IPS-11a (cell line): ENCODE data around the gene CAPRIN2.

Experiments
- H3K4me3 ChIP-seq: one replicate; pipeline ENCODE4 v1.5.1; 2013; ENCODE audit warnings: low read depth, low read length, control low read depth

Gene CAPRIN2

GRCh38 chr12:30769802-30770201, 15.1 kb upstream of the CAPRIN2 start:
- H3K4me3 ChIP-seq: no peak overlapping the region

- no peak overlapping the region for H3K4me3 ChIP-seq
These were observed 9.5 kb upstream of the CAPRIN2 start for GRCh38 chr12:30764251-30764650.

- H3K4me3 ChIP-seq: no peak overlapping the region
These were observed 8.3 kb upstream of the CAPRIN2 start for GRCh38 chr12:30763053-30763452.

- H3K4me3 ChIP-seq: no peak overlapping the region
These were observed 7.0 kb upstream of the CAPRIN2 start for GRCh38 chr12:30761730-30762129.

GRCh38 chr12:30757316-30757715, 2.6 kb upstream of the CAPRIN2 start:
- H3K4me3 ChIP-seq: no peak overlapping the region

- H3K4me3 ChIP-seq: no peak overlapping the region
These were observed 1.3 kb upstream of the CAPRIN2 start for GRCh38 chr12:30756074-30756473.

GRCh38 chr12:30755395-30755762, 628 bp upstream of the CAPRIN2 start:
- peak overlapping the region; percentile 57 for H3K4me3 ChIP-seq

GRCh38 chr12:30754383-30754749, 385 bp downstream of the CAPRIN2 start:
- peak overlapping the region; percentile 82 for H3K4me3 ChIP-seq

GRCh38 chr12:30753751-30754382, 884 bp downstream of the CAPRIN2 start:
- H3K4me3 ChIP-seq: peak overlapping the region; percentile 82

- peak overlapping the region; percentile 82 for H3K4me3 ChIP-seq
These were observed 1.5 kb downstream of the CAPRIN2 start for GRCh38 chr12:30753233-30753632.

GRCh38 chr12:30752255-30752654, 2.5 kb downstream of the CAPRIN2 start:
- H3K4me3 ChIP-seq: peak overlapping the region; percentile 82

- H3K4me3 ChIP-seq: no peak overlapping the region
These were observed 6.6 kb downstream of the CAPRIN2 start for GRCh38 chr12:30748147-30748546.

- H3K4me3 ChIP-seq: no peak overlapping the region
These were observed 8.6 kb downstream of the CAPRIN2 start for GRCh38 chr12:30746190-30746589.

GRCh38 chr12:30744321-30744720, 10.4 kb downstream of the CAPRIN2 start:
- H3K4me3 ChIP-seq: no peak overlapping the region

GRCh38 chr12:30740274-30740673, 14.5 kb downstream of the CAPRIN2 start:
- H3K4me3 ChIP-seq: no peak overlapping the region

- no peak overlapping the region for H3K4me3 ChIP-seq
These were observed 15.7 kb downstream of the CAPRIN2 start for GRCh38 chr12:30739020-30739419.

- no peak overlapping the region for H3K4me3 ChIP-seq
These were observed 21.7 kb downstream of the CAPRIN2 start for GRCh38 chr12:30732954-30733637.

- H3K4me3 ChIP-seq: no peak overlapping the region
These were observed 24.7 kb downstream of the CAPRIN2 start for GRCh38 chr12:30730011-30730410.

GRCh38 chr12:30729547-30729946, 25.2 kb downstream of the CAPRIN2 start:
- H3K4me3 ChIP-seq: no peak overlapping the region

GRCh38 chr12:30726647-30727046, 28.1 kb downstream of the CAPRIN2 start:
- no peak overlapping the region for H3K4me3 ChIP-seq

GRCh38 chr12:30725739-30726138, 29.0 kb downstream of the CAPRIN2 start:
- H3K4me3 ChIP-seq: no peak overlapping the region

GRCh38 chr12:30719060-30719459, 35.7 kb downstream of the CAPRIN2 start:
- no peak overlapping the region for H3K4me3 ChIP-seq
